Measurements from ENCODE around the gene NADSYN1.

GRCh38 chr11:71435278-71435951 lies 17.6 kb upstream of the NADSYN1 start:
- no peak for TF ChIP-seq CTCF (IDR thresholded peaks at IDR 0.05)
- no peak for TF ChIP-seq POLR2A (IDR thresholded peaks at IDR 0.05)
- no peak for TF ChIP-seq EP300 (IDR thresholded peaks at IDR 0.05)
- no peak for TF ChIP-seq POLR2AphosphoS5 (IDR thresholded peaks at IDR 0.05)
